Endothelial cell of umbilical vein (primary cell): ENCODE measurements around the gene FXYD6. TPM values are rescaled to one million over a fixed set of nuclear protein-coding genes. Genes with fewer than 3 reads are reported as not detected.

ENCODE experiments used
- BruUV-seq: library from RNA; stranded (reverse); fragments of 400-500 nt; replicated peaks from 2 replicates; lab custom pipeline; 2021; lab: Mats Ljungman, UMichigan
- CTCF ChIA-PET: fragments of 300-600, 350-600 bp; sonication (Branson Sonifier 250); formaldehyde crosslinking; loops from one replicate; lab custom pipeline; 2021; ENCODE audit warnings: antibody characterized with exemption, inconsistent platforms; lab: Charles Lee
- POLR2A ChIA-PET: fragments of 300-600, 350-600 bp; sonication (Branson Sonifier 250); formaldehyde crosslinking; loops from one replicate; lab custom pipeline; 2021; ENCODE audit warnings: antibody characterized with exemption, inconsistent platforms; lab: Charles Lee
- DNase-seq: peaks from one replicate; pipeline ENCODE4 v3.0.0-alpha.2; 2011; ENCODE audit warnings: low read depth, low spot score
- FAIRE-seq: peaks from 2 replicates; lab custom pipeline; 2011; peaks lifted over from hg19 to GRCh38; lab: Jason Lieb, UNC
- H2AFZ ChIP-seq: 2 replicates; pipeline ENCODE4 v1.6.0; 2012; ENCODE audit warnings: low read depth, low read length, control low read depth, inconsistent platforms
- H3K27ac ChIP-seq: 2 replicates; pipeline ENCODE4 v1.5.1; 2011; ENCODE audit warnings: low read depth, mild to moderate bottlenecking, control low read depth, low read length, moderate library complexity; ENCODE audit not compliant: insufficient read depth
- H3K27me3 ChIP-seq, 2 experiments: 2 replicates each; pipeline versions ENCODE4 v1.6.0 to v1.6.1; 2011; ENCODE audit warnings: low read length in 2 of 2, mixed read lengths in 1 of 2; ENCODE audit not compliant: control insufficient read depth in 2 of 2, insufficient read depth in 2 of 2
- H3K36me3 ChIP-seq, 2 experiments: 2 replicates in 1 of 2; 3 replicates in 1 of 2; pipeline ENCODE4 v1.5.1; 2011; ENCODE audit warnings: low read length in 2 of 2, mild to moderate bottlenecking in 1 of 2, moderate library complexity in 1 of 2; ENCODE audit not compliant: control insufficient read depth in 2 of 2, insufficient read depth in 2 of 2; ENCODE audit errors: extremely low read depth in 1 of 2
- H3K4me1 ChIP-seq: 3 replicates; pipeline ENCODE4 v1.5.1; 2011; ENCODE audit warnings: mild to moderate bottlenecking, low read length; ENCODE audit not compliant: control insufficient read depth, insufficient read depth; ENCODE audit errors: extremely low read depth
- H3K4me2 ChIP-seq: 2 replicates; pipeline ENCODE4 v1.6.1; 2011; ENCODE audit warnings: low read length, control low read depth, mixed read lengths; ENCODE audit not compliant: insufficient read depth
- H3K4me3 ChIP-seq, 3 experiments: fragments of 200-600 bp in 1 of 3; sonication (generic), shearing (Covaris generic) in 1 of 3; replicated peaks in 1 of 3; 2 replicates each; pipeline ENCODE4 v1.5.1; 2011 to 2016; ENCODE audit warnings: control low read depth in 3 of 3, low read length in 3 of 3, mild to moderate bottlenecking in 2 of 3, inconsistent platforms in 1 of 3, low read depth in 1 of 3, moderate library complexity in 1 of 3; ENCODE audit not compliant: insufficient read depth in 1 of 3
- H3K79me2 ChIP-seq: 2 replicates; pipeline ENCODE4 v1.6.0; 2012; ENCODE audit warnings: low read length, inconsistent platforms; ENCODE audit not compliant: control insufficient read depth, insufficient read depth
- H3K9ac ChIP-seq: replicated peaks from 2 replicates; pipeline ENCODE3; 2011; ENCODE audit warnings: low read length, control low read depth; ENCODE audit not compliant: insufficient read depth; ENCODE audit errors: extremely low read depth
- H3K9me1 ChIP-seq: replicated peaks from 3 replicates; pipeline ENCODE4 v1.6.0; 2011; ENCODE audit warnings: mild to moderate bottlenecking, low read length; ENCODE audit not compliant: control insufficient read depth, insufficient read depth; ENCODE audit errors: extremely low read depth
- H3K9me3 ChIP-seq: replicated peaks from 2 replicates; pipeline ENCODE4 v1.5.1; 2012; ENCODE audit warnings: low read length, inconsistent platforms; ENCODE audit not compliant: control insufficient read depth, insufficient read depth
- H4K20me1 ChIP-seq: replicated peaks from 2 replicates; pipeline ENCODE3; 2011; ENCODE audit warnings: mild to moderate bottlenecking, low read length; ENCODE audit not compliant: control insufficient read depth, insufficient read depth; ENCODE audit errors: extremely low read depth
- FOS ChIP-seq: IDR thresholded peaks from 2 replicates; pipeline ENCODE4 v1.6.1; 2011; ENCODE audit warnings: mild to moderate bottlenecking, low read length, moderate library complexity, borderline replicate concordance; ENCODE audit not compliant: insufficient read depth
- MYC ChIP-seq: IDR thresholded peaks from one replicate; pipeline ENCODE4 v1.6.1; 2011; ENCODE audit warnings: mild to moderate bottlenecking, low read depth, low read length
- POLR2A ChIP-seq: IDR thresholded peaks from 2 replicates; pipeline ENCODE4 v1.6.1; 2012; ENCODE audit warnings: low read depth, mild to moderate bottlenecking, control low read depth, low read length
- POLR2AphosphoS5 ChIP-seq: IDR thresholded peaks from 2 replicates; pipeline ENCODE4 v1.6.1; 2012; ENCODE audit warnings: low read depth, mild to moderate bottlenecking, control low read depth, low read length, moderate library complexity; ENCODE audit not compliant: insufficient read depth
- dilution Hi-C: fragments of 300-500 bp; cut with MboI; formaldehyde crosslinking; loops from one replicate; pipeline ENCODE4 v1.15.0; 2019; ENCODE audit warnings: low sequenced_read_pairs; ENCODE audit not compliant: extremely low pct_ligation_motif_present
- intact Hi-C: fragments of 100-400 bp; cut with micrococcal nuclease; formaldehyde crosslinking; loops from one replicate; pipeline ENCODE4 v1.10.0; 2022
- polyA plus RNA-seq, 4 experiments: library from polyadenylated mRNA; depleted of rRNA in 3 of 4; stranded (reverse) in 3 of 4; unstranded in 1 of 4; fragments of >200 nt; gene quantifications; 2 replicates each; pipeline versions ENCODE4 v1.2.1 to v1.2.3, GENCODE V29; 2011 to 2012; ENCODE audit warnings: missing spikeins in 1 of 4
- total RNA-seq: library from RNA; stranded (reverse); gene quantifications from 2 replicates; pipeline ENCODE4 v1.2.3, GENCODE V29; 2021
- TF ChIP-seq, protein P1 (sequence below), 2 donors: IDR thresholded peaks; 1 replicate in 1 of 2; 2 replicates in 1 of 2; pipeline ENCODE4 v1.5.1; 2011; ENCODE audit warnings: low read length in 2 of 2, mild to moderate bottlenecking in 2 of 2, moderate library complexity in 2 of 2, control low read depth in 1 of 2, inconsistent platforms in 1 of 2, low read depth in 1 of 2; ENCODE audit not compliant: insufficient read depth in 1 of 2; ENCODE audit errors: extremely low read depth in 1 of 2
- TF ChIP-seq, protein P2 (sequence below): IDR thresholded peaks from 2 replicates; pipeline ENCODE4 v1.6.1; 2011; ENCODE audit not compliant: insufficient read depth, insufficient read length

The FXYD6 gene
- total and polyA plus RNA-seq, 2 donors (not counting 3 experiments of a cell fraction or from before 2014, with no cell fraction given) = 1.4 to 8.7 TPM

DNA sequence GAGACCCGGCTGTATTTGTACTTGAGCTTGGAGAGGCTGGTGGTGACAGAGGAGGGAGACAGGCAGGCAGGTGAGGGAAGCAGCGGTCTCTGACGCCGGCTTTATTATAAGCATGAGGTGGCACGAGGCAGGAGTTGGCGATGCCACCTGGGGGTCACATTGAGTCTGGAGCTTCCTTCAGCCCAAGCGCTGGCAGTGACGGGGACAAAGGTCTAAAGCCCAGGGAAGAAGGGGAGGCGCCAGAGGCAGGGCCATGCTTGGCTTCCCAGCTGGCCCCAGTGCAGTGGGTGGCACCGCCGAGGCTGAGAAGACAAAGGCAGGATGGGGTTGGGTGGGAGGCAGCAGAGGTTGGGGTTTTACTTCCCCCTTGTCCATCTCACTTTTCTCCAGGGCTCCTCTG, 56.4 kb downstream of the FXYD6 start:
- CTCF ChIA-PET = interaction anchor here (1.1 to 12.2 kb wide), 5 partner anchors 8 to 394 kb away, joined by 3 to 520 read pairs (median 139); no protein-coding TSS in a partner anchor
- POLR2A ChIA-PET = interaction anchor here (1.6 kb wide), 1 partner anchor 127 kb away, joined by 4 read pairs; no protein-coding TSS in a partner anchor
- BruUV-seq = no TSS peak
- H3K4me1 ChIP-seq = peaks cover 37% of the 10 kb centered on the region
- dilution Hi-C loops = no loop called here
- TF ChIP-seq, protein P1, sequence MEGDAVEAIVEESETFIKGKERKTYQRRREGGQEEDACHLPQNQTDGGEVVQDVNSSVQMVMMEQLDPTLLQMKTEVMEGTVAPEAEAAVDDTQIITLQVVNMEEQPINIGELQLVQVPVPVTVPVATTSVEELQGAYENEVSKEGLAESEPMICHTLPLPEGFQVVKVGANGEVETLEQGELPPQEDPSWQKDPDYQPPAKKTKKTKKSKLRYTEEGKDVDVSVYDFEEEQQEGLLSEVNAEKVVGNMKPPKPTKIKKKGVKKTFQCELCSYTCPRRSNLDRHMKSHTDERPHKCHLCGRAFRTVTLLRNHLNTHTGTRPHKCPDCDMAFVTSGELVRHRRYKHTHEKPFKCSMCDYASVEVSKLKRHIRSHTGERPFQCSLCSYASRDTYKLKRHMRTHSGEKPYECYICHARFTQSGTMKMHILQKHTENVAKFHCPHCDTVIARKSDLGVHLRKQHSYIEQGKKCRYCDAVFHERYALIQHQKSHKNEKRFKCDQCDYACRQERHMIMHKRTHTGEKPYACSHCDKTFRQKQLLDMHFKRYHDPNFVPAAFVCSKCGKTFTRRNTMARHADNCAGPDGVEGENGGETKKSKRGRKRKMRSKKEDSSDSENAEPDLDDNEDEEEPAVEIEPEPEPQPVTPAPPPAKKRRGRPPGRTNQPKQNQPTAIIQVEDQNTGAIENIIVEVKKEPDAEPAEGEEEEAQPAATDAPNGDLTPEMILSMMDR (IDR thresholded peaks at IDR 0.05; ENCODE audit: extremely low read depth in 1 of 2, insufficient read depth in 1 of 2, low read depth in 1 of 2, low read length in 2 of 2) = no peak
- no peak for TF ChIP-seq POLR2AphosphoS5
- TF ChIP-seq MYC = no peak
- TF ChIP-seq FOS = no peak
- no peak for TF ChIP-seq POLR2A
- TF ChIP-seq, protein P2, sequence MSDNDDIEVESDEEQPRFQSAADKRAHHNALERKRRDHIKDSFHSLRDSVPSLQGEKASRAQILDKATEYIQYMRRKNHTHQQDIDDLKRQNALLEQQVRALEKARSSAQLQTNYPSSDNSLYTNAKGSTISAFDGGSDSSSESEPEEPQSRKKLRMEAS = no peak
- no peak overlapping the region for H2AFZ ChIP-seq
- intact Hi-C loops = no loop called here
- H3K27me3 ChIP-seq = no peaks in the 10 kb centered on the region
- no peaks in the 10 kb centered on the region for H3K9me3 ChIP-seq
- DNase-seq (no peak), FAIRE-seq (no peak)
- no peak overlapping the region for H3K9ac ChIP-seq
- no peak overlapping the region for H3K27ac ChIP-seq
- H3K9me1 ChIP-seq = no peaks in the 10 kb centered on the region
- no peaks in the 10 kb centered on the region for H3K36me3 ChIP-seq
- no peaks in the 10 kb centered on the region for H4K20me1 ChIP-seq
- H3K4me2 ChIP-seq = no peak overlapping the region
- H3K4me3 ChIP-seq = no peak overlapping the region
- no peaks in the 10 kb centered on the region for H3K79me2 ChIP-seq
